ENCODE results near the gene PPP1R15A.
"Not testable (repeated sequence)": the region's sequence is repeated elsewhere in the genome, so short reads cannot be mapped to it uniquely, and the experiment has no call there.

Gene PPP1R15A

DNA sequence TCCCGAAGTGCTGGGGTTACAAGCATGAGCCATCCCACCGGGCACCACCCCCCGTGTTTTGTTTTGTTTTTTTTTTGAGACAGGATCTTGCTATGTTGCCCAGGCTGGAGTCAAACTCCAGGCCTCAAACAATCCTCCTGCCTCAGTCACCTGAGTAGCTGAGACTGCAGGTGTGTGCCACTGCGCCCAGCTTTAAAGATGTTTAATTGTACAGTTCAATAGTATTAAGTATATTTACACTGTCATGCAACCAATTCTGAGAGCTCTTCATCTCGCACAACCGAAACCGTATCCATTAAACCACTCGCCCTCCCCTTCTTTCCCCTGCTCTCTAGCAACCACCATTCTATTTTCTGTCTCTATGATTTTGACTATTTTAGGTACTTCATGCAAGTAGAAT is 43.5 kb downstream of the PPP1R15A start:
- Histone ChIP-seq H4K20me1 (ENCODE audit: insufficient read depth, low read length) (0 out of 2 replicates have a peak, but pooled peaks cover 5% of the 10 kb centered on the region), H3K36me3 (ENCODE audit: insufficient read depth, low read length) (peaks cover 70% of the 10 kb centered on the region), H3K27me3 (ENCODE audit: insufficient read depth, low read length, poor library complexity) (no peaks in the 10 kb centered on the region), H3K4me1 (ENCODE audit: insufficient read depth, low read length) (no peaks in the 10 kb centered on the region), H3K4me3 (ENCODE audit: low read depth in 1 of 2, low read length in 2 of 2) (no peak overlapping the region), H2AFZ (ENCODE audit: low read depth, low read length) (no peak overlapping the region), H3K4me2 (ENCODE audit: insufficient read depth, low read length) (no peak overlapping the region), H3K79me2 (ENCODE audit: insufficient read depth, low read length) (no peaks in the 10 kb centered on the region), H3K9me3 (ENCODE audit: insufficient read depth, low read length, severe bottlenecking) (no peaks in the 10 kb centered on the region), H3K9ac (ENCODE audit: low read depth, low read length) (no peak overlapping the region), H3K27ac (ENCODE audit: low read length) (no peak overlapping the region)
- ATAC-seq (ENCODE audit: insufficient read depth, low read depth) (no peak), DNase-seq (no peak)
- TF ChIP-seq EZH2 (IDR thresholded peaks at IDR 0.05; ENCODE audit: borderline replicate concordance, low read depth, low read length, severe bottlenecking), result no peak
- TF ChIP-seq, protein P1, sequence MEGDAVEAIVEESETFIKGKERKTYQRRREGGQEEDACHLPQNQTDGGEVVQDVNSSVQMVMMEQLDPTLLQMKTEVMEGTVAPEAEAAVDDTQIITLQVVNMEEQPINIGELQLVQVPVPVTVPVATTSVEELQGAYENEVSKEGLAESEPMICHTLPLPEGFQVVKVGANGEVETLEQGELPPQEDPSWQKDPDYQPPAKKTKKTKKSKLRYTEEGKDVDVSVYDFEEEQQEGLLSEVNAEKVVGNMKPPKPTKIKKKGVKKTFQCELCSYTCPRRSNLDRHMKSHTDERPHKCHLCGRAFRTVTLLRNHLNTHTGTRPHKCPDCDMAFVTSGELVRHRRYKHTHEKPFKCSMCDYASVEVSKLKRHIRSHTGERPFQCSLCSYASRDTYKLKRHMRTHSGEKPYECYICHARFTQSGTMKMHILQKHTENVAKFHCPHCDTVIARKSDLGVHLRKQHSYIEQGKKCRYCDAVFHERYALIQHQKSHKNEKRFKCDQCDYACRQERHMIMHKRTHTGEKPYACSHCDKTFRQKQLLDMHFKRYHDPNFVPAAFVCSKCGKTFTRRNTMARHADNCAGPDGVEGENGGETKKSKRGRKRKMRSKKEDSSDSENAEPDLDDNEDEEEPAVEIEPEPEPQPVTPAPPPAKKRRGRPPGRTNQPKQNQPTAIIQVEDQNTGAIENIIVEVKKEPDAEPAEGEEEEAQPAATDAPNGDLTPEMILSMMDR (IDR thresholded peaks at IDR 0.05; ENCODE audit: borderline replicate concordance, extremely low read depth, low read length, poor library complexity, severe bottlenecking), result no peak

DNA sequence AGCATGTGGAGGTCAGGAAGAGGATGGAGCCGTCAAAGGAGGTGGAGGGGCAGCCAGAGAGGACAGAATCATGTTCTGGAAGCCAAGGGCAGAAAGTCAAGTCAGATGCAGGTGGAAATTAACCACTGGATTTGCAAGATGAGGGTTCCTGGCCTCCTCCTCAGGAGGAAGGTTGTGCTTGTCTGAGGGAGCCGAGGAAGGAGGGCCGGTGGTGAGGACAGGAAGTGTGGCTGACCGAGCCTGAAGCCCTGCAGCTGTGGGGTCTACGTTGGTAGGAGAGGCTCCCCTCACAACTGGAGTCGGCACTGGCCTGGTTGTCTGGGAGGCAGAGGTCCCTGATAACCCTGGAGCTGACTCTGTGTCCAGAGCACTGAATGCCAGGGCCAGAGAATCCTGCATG is 45.9 kb downstream of the PPP1R15A start:
- Histone ChIP-seq H3K79me2 (ENCODE audit: insufficient read depth, low read length) (no peaks in the 10 kb centered on the region), H3K9ac (ENCODE audit: low read depth, low read length) (no peak overlapping the region), H3K36me3 (ENCODE audit: insufficient read depth, low read length) (peaks cover 70% of the 10 kb centered on the region), H3K27me3 (ENCODE audit: insufficient read depth, low read length, poor library complexity) (no peaks in the 10 kb centered on the region), H3K4me1 (ENCODE audit: insufficient read depth, low read length) (no peaks in the 10 kb centered on the region), H3K27ac (ENCODE audit: low read length) (no peak overlapping the region), H3K4me3 (ENCODE audit: low read depth in 1 of 2, low read length in 2 of 2) (no peak overlapping the region), H3K4me2 (ENCODE audit: insufficient read depth, low read length) (no peak overlapping the region), H3K9me3 (ENCODE audit: insufficient read depth, low read length, severe bottlenecking) (no peaks in the 10 kb centered on the region), H2AFZ (ENCODE audit: low read depth, low read length) (no peak overlapping the region), H4K20me1 (ENCODE audit: insufficient read depth, low read length) (0 out of 2 replicates have a peak, but pooled peaks cover 6% of the 10 kb centered on the region)
- ATAC-seq (ENCODE audit: insufficient read depth, low read depth), result no peak
- DNase-seq, result no peak
- no peak for TF ChIP-seq EZH2 (IDR thresholded peaks at IDR 0.05; ENCODE audit: borderline replicate concordance, low read depth, low read length, severe bottlenecking)
- TF ChIP-seq, protein P1 (IDR thresholded peaks at IDR 0.05; ENCODE audit: borderline replicate concordance, extremely low read depth, low read length, poor library complexity, severe bottlenecking), result no peak

DNA sequence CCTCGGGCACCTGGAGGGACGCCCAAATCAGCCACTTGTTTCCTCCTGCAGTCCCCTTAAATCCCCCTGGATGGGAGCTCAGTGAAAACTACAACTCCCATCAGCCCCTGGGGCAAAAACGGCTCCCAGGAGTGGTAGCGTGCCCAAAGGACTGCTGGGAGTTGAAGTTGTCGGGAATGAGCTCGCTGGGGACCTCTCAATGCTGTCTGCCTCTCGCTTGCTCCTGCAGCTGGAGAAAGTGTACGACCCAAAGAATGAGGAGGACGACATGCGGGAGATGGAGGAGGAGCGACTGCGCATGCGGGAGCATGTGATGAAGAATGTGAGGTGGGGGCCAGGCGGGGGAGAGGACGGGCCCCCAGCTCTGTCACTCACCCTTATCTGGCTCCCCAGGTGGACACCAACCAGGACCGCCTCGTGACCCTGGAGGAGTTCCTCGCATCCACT is 46.6 kb downstream of the PPP1R15A start:
- Histone ChIP-seq H3K4me3 (ENCODE audit: low read depth in 1 of 2, low read length in 2 of 2) (no peak overlapping the region), H3K36me3 (ENCODE audit: insufficient read depth, low read length) (peaks cover 66% of the 10 kb centered on the region), H3K4me1 (ENCODE audit: insufficient read depth, low read length) (no peaks in the 10 kb centered on the region), H3K27ac (ENCODE audit: low read length) (no peak overlapping the region), H3K9ac (ENCODE audit: low read depth, low read length) (no peak overlapping the region), H4K20me1 (ENCODE audit: insufficient read depth, low read length) (0 out of 2 replicates have a peak, but pooled peaks cover 4% of the 10 kb centered on the region), H2AFZ (ENCODE audit: low read depth, low read length) (no peak overlapping the region), H3K9me3 (ENCODE audit: insufficient read depth, low read length, severe bottlenecking) (no peaks in the 10 kb centered on the region), H3K27me3 (ENCODE audit: insufficient read depth, low read length, poor library complexity) (no peaks in the 10 kb centered on the region), H3K4me2 (ENCODE audit: insufficient read depth, low read length) (no peak overlapping the region), H3K79me2 (ENCODE audit: insufficient read depth, low read length) (no peaks in the 10 kb centered on the region)
- TF ChIP-seq, protein P1 (IDR thresholded peaks at IDR 0.05; ENCODE audit: borderline replicate concordance, extremely low read depth, low read length, poor library complexity, severe bottlenecking), result no peak
- no peak for TF ChIP-seq EZH2 (IDR thresholded peaks at IDR 0.05; ENCODE audit: borderline replicate concordance, low read depth, low read length, severe bottlenecking)
- DNase-seq (peak; percentile 38), ATAC-seq (ENCODE audit: insufficient read depth, low read depth) (peak; percentile 77)

DNA sequence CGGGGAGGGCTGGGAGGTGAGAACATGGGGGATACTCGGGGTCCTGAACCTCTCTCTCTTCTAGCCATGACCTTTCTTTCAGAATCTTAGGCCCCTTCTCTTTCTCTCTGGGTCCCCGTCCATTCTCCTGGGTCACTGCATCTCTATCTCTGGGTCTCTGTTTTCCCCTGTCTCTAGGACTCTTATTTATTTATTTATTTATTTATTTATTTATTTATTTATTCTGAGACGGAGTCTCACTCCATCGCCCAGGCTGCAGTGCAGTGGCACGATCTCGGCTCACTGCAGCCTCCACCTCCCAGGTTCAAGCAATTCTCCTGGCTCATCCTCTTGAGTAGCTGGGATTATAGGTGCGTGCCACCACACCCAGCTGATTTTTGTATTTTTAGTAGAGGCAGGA is 47.0 kb downstream of the PPP1R15A start:
- not testable (repeated sequence) for H2AFZ ChIP-seq (ENCODE audit: low read depth, low read length); H3K27me3 ChIP-seq (ENCODE audit: insufficient read depth, low read length, poor library complexity); DNase-seq; H3K27ac ChIP-seq (ENCODE audit: low read length); H3K4me3 ChIP-seq (ENCODE audit: low read depth in 1 of 2, low read length in 2 of 2); H3K9me3 ChIP-seq (ENCODE audit: insufficient read depth, low read length, severe bottlenecking); H3K4me2 ChIP-seq (ENCODE audit: insufficient read depth, low read length); H3K4me1 ChIP-seq (ENCODE audit: insufficient read depth, low read length); H3K79me2 ChIP-seq (ENCODE audit: insufficient read depth, low read length); H3K9ac ChIP-seq (ENCODE audit: low read depth, low read length); ATAC-seq (ENCODE audit: insufficient read depth, low read depth); H4K20me1 ChIP-seq (ENCODE audit: insufficient read depth, low read length)
- peaks cover 63% of the 10 kb centered on the region for H3K36me3 ChIP-seq (ENCODE audit: insufficient read depth, low read length)

Measured in DND-41 (cell line).